Fibroblast of skin of scalp (primary cell): ENCODE data around the gene AP1AR. TPM values are rescaled to one million over a fixed set of nuclear protein-coding genes. Genes with fewer than 3 reads are reported as not detected.
"Not testable (repeated sequence)": the region's sequence is repeated elsewhere in the genome, so short reads cannot be mapped to it uniquely, and the experiment has no call there.

Source experiments
- DNase-seq: peaks from one replicate; pipeline ENCODE4 v3.0.0-alpha.2; 2013
- polyA plus RNA-seq, 2 experiments: library from polyadenylated mRNA; unstranded; fragments of 120-200 nt; gene quantifications; one replicate each; pipeline ENCODE4 v1.2.1, GENCODE V29; 2013; ENCODE audit not compliant: insufficient read length in 2 of 2

The AP1AR gene, protein sequence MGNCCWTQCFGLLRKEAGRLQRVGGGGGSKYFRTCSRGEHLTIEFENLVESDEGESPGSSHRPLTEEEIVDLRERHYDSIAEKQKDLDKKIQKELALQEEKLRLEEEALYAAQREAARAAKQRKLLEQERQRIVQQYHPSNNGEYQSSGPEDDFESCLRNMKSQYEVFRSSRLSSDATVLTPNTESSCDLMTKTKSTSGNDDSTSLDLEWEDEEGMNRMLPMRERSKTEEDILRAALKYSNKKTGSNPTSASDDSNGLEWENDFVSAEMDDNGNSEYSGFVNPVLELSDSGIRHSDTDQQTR
- 12.1 TPM for polyA plus RNA-seq (2013, experiment 1 of 2; ENCODE audit: insufficient read length)
- 14.5 TPM for polyA plus RNA-seq (2013, experiment 2 of 2; ENCODE audit: insufficient read length)

DNA sequence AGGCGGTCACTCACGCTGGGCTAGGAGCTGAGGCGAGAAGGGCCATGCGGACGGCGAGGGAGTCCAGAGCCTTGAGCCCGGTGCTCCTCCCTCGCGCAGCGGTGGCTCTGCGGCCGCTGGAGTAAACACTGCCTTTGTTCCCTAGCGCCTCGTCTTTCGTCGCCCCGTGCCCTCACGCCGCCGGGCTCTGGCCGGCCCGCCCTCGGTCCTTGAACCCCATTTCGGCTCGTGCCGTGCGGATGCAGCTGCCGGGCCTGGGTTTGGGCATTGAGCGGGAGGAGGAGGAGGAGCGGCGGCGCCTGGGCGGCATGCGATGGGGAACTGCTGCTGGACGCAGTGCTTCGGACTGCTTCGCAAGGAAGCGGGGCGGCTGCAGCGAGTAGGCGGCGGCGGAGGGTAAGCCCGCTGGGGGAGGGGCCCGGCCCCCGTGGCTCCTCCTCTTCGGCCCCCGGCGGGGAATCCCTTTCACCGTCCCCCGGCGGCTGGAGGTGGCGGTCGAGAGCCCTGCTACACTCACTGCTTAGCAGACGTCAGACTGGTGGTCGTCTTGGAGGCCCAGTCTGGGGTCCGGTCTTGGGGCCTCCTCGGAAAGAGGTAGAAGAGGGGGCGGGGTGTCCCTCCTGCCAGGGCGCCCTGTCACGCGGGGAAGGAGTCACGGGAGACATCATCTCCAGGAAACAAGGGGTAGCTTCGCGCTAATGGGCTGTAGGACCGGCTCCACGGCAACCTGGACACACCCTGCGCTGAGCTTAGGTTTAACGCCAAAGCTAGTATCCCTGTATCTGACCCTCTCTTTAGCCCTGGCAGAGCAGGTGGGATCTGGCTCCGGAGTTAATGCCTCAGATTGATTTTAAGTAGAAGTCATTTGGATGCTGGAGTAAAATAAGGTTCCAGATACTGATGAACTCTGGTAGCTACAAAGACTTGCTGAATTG is at the start of gene AP1AR:
Gene AP1AR (plus strand): TSS at position 9 of the 935 bp plus-strand sequence. CDS start 305 bp downstream, at position 314.
- DNase-seq, result peak; percentile 79

DNA sequence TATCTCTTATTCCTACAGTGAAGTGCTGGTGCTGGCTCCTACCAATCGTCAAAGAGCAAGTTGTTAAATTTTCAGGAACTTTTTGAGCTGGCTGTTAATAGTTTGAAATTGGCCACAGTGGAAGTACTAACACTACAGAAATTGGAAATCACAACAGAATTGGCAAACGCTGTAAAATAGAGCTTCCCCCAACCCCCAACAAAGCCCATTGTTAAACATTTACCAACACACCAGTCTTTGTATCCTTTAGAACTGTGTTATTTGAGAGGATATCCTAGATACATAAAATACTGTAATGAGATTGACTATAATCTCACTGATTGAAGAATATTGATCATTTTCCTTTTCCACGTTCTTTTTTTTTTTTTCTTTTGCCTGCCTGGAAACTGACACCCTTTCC is 49.0 kb upstream of the AP1AR start:
- no peak for DNase-seq

DNA sequence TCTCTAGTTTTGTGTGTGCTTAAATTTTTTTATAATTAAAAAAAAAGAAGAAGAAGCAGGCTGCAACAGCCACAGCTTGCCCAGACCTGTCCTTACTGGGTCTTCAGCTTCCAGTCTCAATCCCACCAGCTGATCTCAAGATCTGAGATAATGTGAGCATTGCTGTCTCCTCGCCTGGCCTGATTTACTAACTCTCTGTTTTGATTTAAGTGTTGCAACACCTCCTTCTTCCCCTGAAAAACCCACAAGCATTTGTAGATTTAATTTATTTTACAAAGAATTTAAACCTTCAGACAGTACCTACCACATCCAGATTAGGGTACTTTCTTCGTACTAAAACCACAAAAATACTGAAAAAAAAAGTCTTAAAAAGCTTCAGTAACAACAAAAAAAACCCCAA is 48.3 kb upstream of the AP1AR start:
- DNase-seq, result no peak

DNA sequence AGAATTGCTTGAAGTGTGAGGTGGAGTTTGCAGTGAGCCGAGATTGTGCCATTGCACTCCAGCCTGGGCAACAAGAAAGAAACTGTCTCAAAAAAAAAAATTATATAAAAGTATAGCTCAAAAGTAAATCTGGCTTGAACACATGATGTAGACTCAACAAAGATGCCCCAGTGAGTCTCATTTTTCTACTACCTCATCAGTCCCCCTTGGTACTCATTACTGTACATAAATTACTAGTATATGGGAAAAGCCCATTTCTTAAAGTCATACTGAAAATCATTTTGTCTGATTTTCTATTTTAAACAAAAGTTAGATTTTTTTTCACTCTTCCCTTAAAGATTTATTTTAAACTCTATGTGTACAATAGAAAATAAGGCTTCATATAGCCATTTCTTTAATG is 47.1 kb upstream of the AP1AR start:
- no peak for DNase-seq

DNA sequence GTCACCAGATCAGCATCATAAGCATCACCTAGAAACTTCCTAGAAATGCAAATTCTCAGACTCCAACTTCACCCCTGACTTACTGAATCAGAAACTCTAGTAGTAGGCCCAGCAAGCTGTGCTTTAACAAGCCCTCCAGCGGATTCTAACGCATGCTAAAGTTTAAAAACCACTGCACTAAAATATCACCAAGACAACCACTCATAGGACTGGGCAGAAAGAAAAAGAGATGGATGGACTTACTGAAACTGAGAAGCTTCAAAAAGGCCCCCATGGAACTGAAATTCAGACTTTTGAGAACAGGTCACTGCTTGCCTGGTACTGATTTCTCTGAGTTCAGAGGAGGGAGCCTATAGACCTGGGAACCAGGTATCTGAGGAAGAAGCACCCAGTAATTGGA is 46.3 kb upstream of the AP1AR start:
- no peak for DNase-seq

DNA sequence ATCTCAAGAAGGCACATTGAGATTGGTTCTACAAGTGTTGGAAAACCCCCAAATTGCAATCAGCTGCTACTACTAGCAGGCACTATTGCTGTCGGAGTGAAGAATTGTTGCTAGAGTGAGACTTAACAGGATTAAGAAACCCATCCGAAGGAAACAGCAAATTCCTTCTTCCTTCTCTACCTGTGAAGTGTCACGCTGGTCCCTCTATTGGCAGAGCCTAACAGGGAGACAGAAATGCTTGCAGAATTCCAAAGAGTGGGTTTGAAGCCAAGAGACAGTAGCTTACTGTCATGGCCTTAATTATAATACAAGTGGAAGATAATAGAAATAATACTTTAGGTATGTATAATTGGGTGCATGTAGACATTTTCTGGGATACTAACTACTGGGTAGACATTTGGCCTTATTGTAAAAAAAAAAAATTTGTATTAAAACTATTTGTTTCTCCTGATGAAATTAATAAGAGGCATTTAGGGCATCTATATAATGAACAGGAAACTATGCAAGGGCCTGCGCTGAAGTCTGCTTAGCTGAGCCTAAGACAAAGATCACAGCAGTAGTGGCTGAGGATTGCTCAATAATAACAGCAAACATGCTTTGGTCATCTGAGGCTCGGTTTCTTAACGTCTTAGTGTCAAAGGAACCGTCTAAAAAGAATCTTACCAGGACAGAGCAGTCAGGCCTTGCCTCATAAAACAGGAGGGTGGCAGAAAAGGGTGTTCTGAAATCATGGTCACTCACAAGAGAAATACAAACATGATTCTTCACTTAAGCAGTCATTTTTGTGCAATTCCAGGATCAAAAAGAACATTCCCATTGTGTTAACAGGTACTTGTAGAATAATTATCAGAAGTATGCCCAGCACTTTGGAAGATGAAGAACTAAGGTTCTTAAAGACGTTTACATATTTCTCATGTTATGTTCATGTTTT is 45.6 kb upstream of the AP1AR start:
- DNase-seq, result no peak

DNA sequence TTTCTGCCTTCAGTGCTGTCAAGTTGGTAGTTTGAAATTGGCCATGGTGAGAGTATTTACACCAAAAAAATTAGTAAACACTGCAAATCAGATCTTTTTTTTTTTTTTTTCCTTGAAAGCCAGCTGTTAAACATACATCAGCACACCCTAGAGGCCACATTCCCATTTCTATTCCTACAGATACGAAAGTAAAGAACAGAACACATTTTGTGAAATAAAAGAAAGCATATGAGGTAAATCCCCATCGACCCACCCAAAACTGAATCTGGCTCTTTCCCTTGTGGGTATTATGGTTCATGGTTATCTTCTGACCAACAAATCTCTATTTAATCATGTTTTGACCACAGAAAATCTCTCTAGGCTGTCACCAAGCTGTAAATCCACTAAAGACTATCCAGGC is 41.8 kb upstream of the AP1AR start:
- no peak for DNase-seq

DNA sequence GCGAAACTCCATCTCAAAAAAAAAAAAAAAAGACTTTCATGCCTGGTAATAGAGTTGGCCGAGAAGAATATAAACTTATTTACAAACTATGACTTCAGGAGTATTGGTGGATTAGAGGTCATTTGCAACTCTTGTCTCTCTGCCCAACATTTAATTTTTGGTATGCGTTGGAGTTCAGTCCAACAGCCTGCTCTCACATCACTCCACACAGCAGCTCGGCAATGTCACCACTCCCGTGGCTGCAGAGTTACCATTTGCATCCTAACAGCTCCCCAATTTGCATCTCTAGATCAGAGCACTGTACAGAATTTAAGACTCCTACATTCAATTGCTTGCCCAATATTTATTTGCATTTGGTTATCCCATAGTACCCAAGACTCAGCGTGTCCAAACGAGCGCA is 40.9 kb upstream of the AP1AR start:
- DNase-seq, result no peak

DNA sequence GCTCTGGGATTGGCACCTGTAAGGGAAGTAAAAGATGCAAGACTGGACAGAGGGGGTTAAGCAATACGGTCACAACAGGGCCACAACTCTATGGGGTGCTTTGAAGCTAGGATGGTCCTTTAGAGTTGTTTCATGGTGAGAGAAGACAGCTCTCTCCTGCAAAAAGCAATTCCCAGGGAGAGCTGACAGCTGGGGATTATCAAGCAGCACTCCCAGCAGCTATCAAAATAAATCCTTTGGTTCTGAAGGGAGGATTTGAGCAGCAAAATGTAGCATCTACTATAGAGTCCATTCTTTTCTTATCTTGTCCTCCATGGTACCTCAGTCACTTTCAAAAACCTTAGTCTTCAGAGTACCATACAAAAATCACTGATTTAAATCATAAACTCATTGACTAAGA is 35.1 kb upstream of the AP1AR start:
- DNase-seq, result no peak

DNA sequence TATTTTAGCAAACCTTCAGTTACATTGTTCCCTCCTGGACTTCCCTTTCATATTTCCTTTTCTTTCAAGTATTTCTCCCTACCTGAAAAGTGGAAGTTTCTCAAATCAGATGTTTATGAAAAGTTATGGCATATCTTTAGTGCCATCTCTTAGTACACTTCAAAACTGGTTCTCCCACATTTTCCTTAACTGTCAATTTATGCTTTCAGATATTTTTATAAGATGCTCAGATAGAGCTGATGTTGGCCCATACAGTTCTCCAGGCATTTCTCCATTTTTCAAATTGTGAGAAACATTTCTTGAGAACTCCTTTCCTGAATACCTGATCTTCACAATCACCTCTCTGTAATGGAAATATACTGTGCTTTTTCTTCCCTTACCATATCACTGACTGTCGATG is 32.5 kb upstream of the AP1AR start:
- no peak for DNase-seq

DNA sequence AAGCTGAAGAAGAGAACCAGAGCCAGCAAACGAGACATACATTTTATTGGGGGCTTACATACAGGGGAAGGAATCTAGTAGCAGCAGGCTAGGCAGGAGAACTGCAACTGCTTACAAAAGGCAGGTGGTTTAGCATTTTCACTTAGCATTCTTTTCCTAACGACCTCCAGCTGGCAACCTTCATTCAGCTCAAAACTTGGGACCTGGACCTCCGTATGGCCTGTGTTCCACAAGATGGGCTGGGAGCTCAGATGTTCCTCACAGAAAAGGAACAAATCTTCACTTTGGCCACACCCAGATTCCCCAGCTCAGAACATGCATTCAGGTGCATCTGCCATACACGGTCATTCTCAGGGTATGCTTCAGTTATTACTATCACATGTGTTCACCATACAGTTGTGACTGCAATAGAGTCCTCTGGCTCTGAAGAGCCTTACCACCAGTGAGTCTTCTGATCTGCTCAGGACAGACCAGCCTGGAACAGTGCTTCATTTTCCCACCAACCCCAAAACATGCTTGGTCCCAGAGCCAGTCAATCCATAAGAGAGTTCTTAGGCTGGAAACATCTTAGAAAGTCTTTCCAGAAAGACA is 29.6 kb upstream of the AP1AR start:
- DNase-seq, result no peak

DNA sequence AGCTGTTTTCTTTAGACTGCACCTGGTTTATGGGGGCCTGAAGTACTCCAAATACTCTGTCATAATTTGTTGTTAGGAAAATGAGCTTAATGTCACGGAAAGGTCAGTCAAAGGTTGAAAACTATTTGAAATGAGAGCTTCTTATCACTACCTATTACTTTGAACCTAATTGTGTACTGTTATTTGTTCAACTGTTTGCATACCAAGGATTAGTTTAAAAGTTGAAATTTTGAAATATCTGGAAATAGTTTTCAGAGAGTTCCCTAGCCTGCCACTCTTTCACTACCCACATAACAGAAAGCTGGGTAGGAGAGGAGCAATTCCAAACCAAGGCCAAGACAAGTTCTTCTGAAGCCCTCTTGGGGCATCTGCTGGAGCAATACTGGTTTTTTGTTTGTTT is 28.0 kb upstream of the AP1AR start:
- no peak for DNase-seq

DNA sequence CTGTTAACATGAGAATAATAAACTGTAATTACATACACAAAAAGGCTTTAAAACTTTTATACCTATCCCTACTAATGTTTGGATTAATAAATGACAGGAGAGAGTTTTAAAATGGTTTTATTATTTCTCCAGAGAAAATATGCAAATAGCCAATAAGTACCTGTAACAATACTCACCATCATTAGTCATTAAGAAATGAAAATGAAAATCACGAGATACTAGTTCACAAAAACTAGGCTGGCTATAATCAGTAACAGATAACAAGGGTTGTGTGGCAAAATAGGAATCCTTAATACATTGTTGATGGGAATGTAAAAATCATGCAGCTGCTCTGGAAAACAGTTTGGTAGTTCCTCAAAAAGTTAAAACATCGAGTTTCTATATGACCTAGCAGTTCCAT is 25.2 kb upstream of the AP1AR start:
- DNase-seq, result no peak

DNA sequence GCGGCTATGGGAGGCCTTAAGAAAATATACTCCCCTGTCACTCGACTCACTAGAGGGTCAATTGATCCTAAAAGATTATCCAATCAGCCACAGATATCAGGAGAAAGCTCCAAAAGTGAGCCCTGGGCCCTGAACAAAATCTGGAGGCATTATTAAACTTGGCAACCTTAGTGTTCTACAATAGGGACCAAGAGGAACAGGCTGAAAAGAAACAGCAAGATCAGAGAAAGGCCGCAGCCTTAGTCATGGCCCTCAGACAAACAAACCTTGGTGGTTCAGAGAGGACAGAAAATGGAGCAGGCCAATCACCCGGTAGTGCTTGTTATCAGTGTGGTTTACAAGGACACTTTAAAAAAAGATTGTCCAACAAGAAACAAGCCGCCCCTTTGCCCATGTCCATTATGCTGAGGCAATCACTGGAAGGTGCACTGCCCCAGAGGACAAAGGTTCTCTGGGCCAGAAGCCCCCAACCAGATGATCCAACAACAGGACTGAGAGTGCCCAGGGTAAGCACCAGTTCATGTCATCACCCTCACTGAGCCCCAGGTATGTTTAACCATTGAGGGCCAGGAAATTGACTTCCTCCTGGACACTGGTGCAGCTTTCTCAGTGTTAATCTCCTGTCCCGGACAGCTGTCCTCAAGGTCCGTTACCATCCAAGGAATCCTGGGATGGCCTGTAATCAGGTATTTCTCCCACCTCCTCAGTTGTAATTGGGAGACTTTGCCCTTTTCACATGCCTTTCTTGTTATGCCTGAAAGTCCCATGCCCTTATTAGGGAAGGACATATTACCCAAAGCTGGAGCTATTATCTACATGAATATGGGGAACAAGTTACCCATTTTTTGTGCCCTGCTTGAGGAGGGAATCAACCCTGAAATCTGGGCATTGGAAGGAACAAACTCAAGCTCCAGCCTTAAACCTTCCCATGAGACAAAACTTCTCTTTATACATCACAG is 23.2 kb upstream of the AP1AR start:
- DNase-seq, result not testable (repeated sequence)

DNA sequence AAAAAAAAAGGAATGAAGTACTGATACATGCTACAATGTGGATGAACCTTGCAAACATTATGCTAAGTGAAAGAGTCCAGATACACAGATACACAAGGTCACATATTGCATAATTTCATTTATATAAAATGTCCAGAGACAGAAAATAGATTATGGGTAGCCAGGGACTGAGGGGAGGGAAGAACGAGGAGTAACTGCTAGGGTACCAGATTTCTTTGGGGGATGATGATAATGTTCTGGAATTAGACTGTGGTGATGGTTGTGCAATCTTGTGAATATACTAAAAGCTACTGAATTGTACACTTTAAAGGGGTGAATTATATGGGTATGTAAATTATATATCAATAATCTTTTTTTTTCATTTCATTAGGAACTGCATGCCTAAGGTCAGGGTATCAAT is 20.8 kb upstream of the AP1AR start:
- no peak for DNase-seq

DNA sequence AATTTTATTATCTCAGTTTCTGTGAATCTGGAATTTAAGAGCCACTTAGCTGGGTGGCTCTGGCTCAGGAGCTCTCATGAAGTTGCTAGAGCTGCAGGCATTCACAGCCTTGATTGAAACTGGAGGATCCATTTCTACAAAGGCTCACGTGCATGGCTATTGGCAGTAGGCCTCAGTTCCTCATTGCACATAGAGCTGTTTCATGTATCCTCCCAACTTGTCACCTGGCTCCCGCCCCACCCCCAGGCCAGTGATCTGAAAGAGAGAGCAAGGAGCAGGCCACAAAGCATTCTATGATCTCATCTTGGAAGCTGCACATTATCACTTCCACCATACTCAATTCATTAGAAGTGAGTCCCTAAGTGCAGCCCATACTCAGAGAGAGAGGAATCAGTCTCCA is 18.5 kb upstream of the AP1AR start:
- DNase-seq, result no peak

DNA sequence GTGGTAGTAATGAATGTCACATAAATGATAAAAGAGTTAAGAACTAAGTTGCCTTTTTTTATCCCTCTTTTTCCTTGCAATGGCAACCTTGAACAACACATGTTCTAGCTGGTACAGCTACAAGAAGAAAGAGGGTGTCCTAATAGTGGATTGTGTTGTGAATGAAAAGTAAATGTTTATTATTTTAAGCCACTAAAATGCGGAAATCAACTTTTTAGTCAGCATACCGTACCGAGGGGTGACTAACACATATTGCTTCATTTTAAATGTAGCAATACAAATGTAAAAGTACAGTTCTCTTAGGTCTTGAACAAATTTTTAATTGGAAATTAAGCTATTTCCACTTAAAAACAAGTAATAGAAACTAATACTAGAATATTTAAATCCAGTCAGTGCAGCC is 17.7 kb upstream of the AP1AR start:
- DNase-seq, result peak; percentile 35

DNA sequence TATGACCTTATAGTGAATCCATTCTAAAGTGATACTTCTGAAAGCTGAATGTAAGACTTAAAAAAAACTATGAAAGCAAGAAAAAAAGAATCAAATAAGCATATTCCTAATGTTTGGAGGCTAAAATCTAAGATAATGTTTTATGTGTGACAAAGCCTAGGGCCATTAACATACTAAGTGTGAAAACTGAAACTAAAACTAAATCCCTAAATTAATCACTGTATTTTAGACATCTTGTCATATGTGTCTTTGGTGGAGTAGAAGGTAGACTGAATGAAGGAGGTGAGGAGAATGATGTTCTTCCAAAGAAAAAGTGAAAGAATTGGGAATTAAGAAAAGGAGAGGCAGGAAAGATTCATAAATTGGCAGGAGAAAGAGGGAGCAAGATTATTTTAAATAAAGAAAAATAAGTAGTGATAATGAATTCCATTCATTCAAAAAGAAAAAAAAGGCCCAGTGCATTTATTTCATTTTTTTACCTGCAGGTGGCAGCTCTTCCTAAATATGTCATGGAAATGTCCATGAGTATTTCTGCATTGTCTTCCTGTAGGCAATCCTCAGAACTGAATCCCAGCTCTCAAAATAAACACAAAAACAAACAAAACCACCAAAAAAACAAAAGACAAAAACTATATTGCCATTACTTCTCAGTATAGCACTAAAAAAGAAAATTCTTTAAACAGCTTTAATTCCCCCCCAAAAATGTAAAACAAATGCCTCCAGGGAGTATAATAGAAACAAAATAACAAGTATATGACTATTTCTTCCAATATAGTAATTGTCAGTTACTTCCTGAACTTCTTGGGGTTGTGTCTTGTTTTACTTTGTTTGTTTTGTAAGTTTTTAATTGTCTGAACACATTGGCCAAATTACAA is 17.0 kb upstream of the AP1AR start:
- DNase-seq, result peak; percentile 47

DNA sequence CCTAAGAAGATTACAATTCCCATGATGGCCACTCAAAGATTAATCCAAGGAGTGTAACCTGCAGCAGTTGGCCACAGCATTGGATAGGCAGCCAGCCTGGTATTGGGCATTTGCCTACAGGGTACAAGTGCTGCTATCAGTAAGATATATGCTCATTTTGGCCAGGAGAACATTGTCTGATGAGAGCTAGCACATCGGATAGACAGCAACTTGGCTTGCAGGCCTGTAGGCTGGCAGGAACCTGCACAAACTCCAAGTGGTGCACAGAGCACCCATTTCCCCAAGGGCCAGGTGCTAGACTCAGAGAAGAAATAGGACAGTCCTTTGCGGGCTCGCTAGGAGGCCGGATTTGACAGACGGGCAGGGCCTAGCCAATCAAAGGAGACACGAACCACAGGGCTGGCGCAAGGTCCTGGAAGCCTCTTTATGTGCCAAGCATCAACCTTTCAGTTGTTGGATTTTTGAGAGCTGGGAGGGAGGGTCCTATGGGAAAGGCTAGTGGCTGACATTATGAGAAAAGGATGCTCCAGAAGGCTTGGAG is 11.7 kb upstream of the AP1AR start:
- DNase-seq, result no peak
